HG03095 (cell line): ENCODE measurements around the gene UBN2.
"Not testable (repeated sequence)": the region's sequence is repeated elsewhere in the genome, so short reads cannot be mapped to it uniquely, and the experiment has no call there.

Experiments used
- ATAC-seq: cut with Tn5 transposase; IDR thresholded peaks from one replicate; pipeline ENCODE4 v1.9.1; 2021; ENCODE audit warnings: moderate library complexity; ENCODE audit not compliant: unreplicated experiment

UBN2 gene

GRCh38 chr7:139294241-139294640 is 63.2 kb downstream of the UBN2 start:
- ATAC-seq: no peak

DNA sequence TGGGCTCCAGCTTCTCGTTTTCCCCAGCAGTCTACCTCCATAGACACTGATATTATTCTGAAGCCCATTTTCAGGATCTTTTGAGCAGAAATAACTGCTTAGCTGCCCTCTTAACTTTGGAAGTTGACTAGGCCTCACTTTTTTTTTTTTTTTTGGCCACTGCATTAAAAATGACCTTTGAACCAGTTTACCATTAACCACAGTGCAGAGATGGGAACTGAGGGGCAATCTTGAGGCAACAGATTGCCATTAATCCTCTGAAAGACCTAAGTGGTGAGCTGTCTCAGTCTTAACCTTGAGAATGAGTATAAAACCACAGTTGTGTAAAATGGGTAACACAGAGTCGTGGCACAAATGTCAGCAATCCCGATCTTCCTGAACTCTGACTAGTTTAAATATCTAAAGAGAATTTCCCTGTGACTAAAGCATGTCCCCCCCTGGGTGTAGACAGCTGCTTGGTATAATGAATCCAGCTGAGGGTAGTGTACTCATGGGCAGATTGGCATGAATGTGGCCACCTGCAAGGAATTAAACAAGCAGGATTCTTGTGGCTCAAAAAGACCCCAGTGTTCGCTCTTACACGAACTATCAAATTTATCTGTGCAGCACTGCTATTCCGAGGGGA is 64.0 kb downstream of the UBN2 start:
- no peak for ATAC-seq

DNA sequence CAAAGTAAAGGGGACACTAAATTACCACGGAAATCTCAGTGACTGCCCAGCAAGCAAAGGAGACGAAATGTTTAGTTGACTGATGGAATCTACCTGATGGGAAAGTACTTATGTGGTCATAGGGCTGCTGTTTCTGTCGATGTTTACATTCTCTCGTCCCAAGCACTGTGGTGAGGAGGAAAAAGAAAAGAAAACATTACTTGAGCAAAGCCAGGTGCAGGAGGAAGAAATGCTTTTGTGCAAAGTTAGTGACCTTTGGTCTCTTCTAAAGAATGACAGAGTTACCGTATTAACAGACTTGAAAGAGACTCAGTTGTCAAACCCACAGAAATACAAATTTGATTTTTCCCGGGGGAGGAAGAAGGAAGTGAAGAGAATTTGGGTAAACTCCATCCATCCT is 66.8 kb downstream of the UBN2 start:
- ATAC-seq: no peak

DNA sequence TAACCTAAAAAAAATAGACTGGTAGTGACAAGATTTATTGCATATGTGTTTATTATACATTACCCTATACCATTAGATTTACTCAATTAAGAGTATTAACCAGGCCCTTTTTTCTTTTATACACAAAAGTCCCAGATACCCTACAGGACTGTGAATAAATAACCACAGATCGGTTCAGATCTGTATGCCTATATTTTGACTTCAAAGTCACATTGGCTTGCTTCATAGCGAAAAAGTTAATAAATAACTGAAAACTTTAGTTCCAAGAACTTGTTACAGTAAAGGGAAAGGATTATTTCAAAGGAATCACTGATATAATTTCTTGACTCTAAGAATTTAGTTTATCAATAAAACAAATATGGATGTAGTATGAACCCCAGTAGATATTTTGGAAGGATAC is 68.3 kb downstream of the UBN2 start:
- no peak for ATAC-seq

DNA sequence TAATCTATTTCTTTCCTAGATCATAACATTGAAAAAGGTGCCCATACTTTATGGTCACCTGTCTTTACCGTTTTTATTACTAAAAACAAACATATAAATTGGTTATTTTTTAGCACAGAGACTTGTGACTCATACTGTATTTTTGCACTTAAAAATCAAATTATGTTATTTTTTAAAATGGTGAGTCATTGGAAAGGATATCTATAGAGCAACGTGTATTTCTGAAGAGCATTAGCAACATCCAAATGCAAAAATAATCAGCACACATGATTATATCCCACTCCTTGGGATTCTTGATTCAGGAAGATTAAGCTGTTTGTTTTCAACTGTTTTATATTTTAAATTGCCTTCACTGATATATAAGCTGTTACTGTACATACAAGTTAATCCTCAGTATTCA is 69.4 kb downstream of the UBN2 start:
- ATAC-seq: no peak

GRCh38 chr7:139304517-139304916 is 73.5 kb downstream of the UBN2 start:
- ATAC-seq: no peak

DNA sequence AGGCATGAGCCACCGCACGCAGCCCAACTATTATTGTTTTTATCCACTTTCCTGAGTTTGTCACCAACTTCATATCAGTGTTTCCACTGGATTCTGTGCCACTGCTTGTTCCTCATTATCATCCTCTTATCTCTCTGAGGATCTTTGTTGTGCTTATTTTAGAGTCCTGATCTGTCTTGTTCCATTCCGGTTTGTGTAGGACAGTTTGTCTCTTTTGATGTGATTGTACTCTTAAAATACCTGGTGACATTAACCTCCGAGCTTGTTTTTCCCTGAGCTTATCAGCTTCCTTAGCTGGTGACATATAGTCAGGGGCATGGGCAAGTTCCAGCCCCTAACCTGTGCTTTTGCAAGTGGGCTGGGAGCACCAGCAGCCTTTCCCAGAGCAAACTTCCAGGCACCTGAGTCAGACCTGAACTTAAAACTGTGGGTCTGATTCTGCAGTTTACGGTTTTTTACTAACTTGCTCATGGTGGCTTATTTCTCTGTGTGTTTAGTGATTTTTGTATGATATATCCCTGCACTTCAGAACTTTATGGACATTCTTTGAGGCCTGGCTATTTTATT is 87.0 kb downstream of the UBN2 start:
- no peak for ATAC-seq

DNA sequence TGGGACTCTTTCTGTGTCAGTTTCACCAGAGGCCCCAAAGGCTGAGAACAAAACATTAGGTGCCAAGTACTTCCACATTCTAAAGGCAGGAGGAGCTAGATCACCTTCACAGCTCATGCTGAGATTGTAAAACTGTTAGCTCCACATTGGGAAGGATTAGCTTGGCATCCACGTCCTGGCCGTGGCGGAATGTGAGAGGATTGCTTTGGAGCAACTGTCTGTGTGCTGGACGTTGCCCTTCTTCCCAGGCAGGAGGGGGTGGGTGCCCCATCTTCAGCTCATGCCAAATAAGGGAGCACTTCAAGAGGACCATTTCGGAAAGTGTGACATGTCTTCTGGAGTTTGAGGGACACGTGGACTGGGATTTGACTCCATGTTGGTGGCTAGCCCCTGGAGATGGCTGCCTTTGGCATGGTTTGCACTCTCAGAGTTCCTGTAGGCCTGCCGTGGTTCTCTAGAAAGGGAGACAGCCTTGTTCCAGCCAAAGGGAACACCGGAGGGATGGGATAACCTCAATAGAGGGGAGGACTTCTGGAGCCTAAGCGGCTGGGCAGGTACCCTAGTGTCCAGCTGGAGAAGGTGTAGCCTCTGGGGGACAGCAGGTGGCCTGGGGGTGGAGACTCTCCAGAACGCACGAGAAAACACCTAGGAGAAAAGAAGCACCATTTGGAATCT is 90.2 kb downstream of the UBN2 start:
- no peak for ATAC-seq

GRCh38 chr7:139324709-139325108 is 93.7 kb downstream of the UBN2 start:
- not testable (repeated sequence) for ATAC-seq

DNA sequence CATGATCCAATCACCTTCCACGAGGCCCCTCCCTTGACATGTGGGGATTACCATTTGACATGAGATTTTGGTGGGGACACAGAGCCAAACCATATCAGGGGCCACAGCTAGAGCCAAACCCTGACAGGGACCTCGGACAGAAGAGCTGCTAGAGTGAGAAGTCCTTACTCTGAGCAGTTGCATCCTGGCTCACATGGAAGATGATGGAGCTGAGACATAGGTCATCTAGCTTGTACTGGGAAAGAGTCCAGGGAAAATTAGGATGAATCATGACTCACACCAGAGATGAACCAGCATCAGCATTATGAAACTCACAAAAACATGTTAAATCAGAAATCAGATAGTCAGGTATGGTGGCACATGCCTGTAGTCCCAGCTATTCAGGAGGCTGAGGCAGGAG is 97.3 kb downstream of the UBN2 start:
- no peak for ATAC-seq

DNA sequence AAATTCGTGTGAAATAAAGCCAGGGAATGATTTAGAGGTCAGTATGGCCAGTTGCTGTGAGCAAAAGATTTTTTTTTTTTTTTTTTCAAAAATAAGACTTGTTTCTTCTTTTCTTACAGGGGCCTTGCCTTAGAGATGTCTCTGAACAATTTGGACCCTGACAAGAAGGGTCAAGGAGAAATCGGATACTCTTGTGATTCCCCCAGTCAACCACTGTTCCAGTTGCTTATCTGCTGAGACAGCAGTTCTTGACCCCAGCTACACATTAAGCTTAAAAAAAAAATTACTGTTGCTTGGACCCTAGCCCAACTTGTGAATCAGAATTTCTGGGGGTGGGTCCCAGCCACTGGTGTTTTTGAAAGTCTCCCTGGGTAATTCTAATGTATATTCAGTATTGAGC is 98.1 kb downstream of the UBN2 start:
- ATAC-seq: no peak

GRCh38 chr7:139330333-139331030 is 99.4 kb downstream of the UBN2 start:
- ATAC-seq: no peak

GRCh38 chr7:139332697-139333359 is 101.8 kb downstream of the UBN2 start:
- no peak for ATAC-seq

GRCh38 chr7:139333443-139333842 is 102.4 kb downstream of the UBN2 start:
- not testable (repeated sequence) for ATAC-seq

GRCh38 chr7:139334399-139335150 is 103.5 kb downstream of the UBN2 start:
- no peak for ATAC-seq

- ATAC-seq: no peak
Measured at GRCh38 chr7:139339025-139339424, 108.0 kb downstream of the UBN2 start.

GRCh38 chr7:139339698-139340036 is 108.6 kb downstream of the UBN2 start:
- no peak for ATAC-seq

DNA sequence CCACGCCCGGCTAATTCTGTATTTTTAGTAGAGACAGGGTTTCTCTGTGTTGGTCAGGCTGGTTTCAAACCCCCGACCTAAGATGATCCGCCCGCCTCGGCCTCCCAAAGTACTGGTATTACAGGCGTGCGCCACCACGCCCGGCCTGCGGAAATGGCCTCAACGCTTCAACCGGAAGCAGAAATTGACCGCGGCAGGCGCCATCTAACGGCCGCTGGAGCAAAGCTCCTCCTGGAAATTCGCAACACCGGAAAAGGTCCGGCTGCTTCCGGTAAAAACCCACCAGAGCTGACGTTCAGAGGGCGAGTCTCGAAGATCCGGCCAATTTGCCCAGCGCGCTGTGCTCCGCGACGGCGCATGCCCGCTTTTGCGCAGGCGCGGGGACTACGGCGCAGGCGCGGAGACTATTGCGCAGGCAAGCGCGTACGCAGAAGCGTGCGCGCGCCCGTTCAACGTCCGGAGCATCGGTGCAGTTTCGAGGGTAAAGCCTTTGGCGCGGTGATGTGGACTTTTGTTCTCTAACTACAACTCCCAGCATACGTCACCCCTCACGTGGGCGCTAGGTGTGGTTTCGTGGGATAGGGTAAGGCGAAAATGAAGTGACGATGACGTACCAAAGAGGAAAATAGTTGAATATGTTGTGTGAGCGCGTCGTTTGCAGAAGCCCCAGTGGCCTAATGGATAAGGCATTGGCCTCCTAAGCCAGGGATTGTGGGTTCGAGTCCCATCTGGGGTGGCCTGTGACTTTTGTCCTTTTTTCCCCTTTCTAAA is 109.2 kb downstream of the UBN2 start:
- ATAC-seq: peak; percentile 83

- no peak for ATAC-seq
Measured at GRCh38 chr7:139340808-139341057, 109.7 kb downstream of the UBN2 start.

GRCh38 chr7:139341058-139341775 is 110.2 kb downstream of the UBN2 start, which contains the start of gene FMC1:
Gene FMC1, plus strand, starts transcription at chr7:139341337. Its CDS starts 48 bp downstream, at chr7:139341385.
- ATAC-seq: peak; percentile 52
